Stimulated activated CD8-positive, alpha-beta memory T cell treated with anti-CD3 and anti-CD28 coated beads, Interleukin-2, amount 100 ng/mL, for 1 hour (primary cell): ENCODE measurements around the gene THOC7.

ENCODE experiments used
- DNase-seq, 2 donors: peaks; one replicate each; pipeline ENCODE4 v3.0.0-alpha.2; 2020; ENCODE audit warnings: low read depth in 2 of 2

THOC7 gene

GRCh38 chr3:63842127-63842526 lies 21.5 kb downstream of the THOC7 start:
- DNase-seq, result no peak

GRCh38 chr3:63841704-63842103 lies 21.9 kb downstream of the THOC7 start:
- no peak for DNase-seq

- DNase-seq, result no peak
Observed at GRCh38 chr3:63832395-63832794, 31.2 kb downstream of the THOC7 start.

- no peak for DNase-seq
Observed at GRCh38 chr3:63830526-63830925, 33.1 kb downstream of the THOC7 start.

GRCh38 chr3:63824309-63824708 lies 39.3 kb downstream of the THOC7 start:
- no peak for DNase-seq

- no peak for DNase-seq
Observed at GRCh38 chr3:63819151-63819398, 44.5 kb downstream of the THOC7 start, which contains the start of gene C3orf49. Gene C3orf49 (plus strand): TSS chr3:63819299. CDS start chr3:63819472, 173 bp downstream.

- peak; percentile 22 to 26 for DNase-seq
Observed at GRCh38 chr3:63818282-63819150, 45.1 kb downstream of the THOC7 start.

GRCh38 chr3:63817225-63817624 lies 46.4 kb downstream of the THOC7 start:
- DNase-seq, result no peak

GRCh38 chr3:63814237-63814636 lies 49.4 kb downstream of the THOC7 start:
- DNase-seq, result no peak

- no peak for DNase-seq
Observed at GRCh38 chr3:63809607-63810006, 54.0 kb downstream of the THOC7 start.

- DNase-seq, result no peak
Observed at GRCh38 chr3:63808633-63809032, 55.0 kb downstream of the THOC7 start.

GRCh38 chr3:63807961-63808565 lies 55.5 kb downstream of the THOC7 start:
- DNase-seq, result no peak

- DNase-seq, result no peak
Observed at GRCh38 chr3:63803911-63804310, 59.7 kb downstream of the THOC7 start.

- no peak for DNase-seq
Observed at GRCh38 chr3:63800097-63800496, 63.5 kb downstream of the THOC7 start.

GRCh38 chr3:63798949-63799348 lies 64.7 kb downstream of the THOC7 start:
- no peak for DNase-seq

- no peak for DNase-seq
Observed at GRCh38 chr3:63798544-63798943, 65.1 kb downstream of the THOC7 start.

GRCh38 chr3:63795438-63795837 lies 68.2 kb downstream of the THOC7 start:
- no peak for DNase-seq

- no peak for DNase-seq
Observed at GRCh38 chr3:63791974-63792373, 71.6 kb downstream of the THOC7 start.
